Gastroesophageal sphincter (tissue), 4 donors: ENCODE data around the gene PIGS. TPM values are rescaled to one million over a fixed set of nuclear protein-coding genes. Genes with fewer than 3 reads are reported as not detected.

Experiments
- ATAC-seq: fragments of 150-250 bp; one replicate; pipeline ENCODE4 v1.9.1; 2016; ENCODE audit warnings: mild to moderate bottlenecking, moderate library complexity
- H3K27ac ChIP-seq, 4 donors: fragments of 200-600 bp; sonication (generic) in 3 of 4; 1 replicate in 3 of 4; 2 replicates in 1 of 4; pipeline ENCODE4 v1.5.1; 2016 to 2019
- H3K27me3 ChIP-seq: fragments of 200-600 bp; sonication (generic); one replicate; pipeline ENCODE4 v1.5.1; 2019
- H3K36me3 ChIP-seq, 2 donors: fragments of 200-600 bp; sonication (generic); one replicate each; pipeline ENCODE4 v1.5.1; 2019; ENCODE audit warnings: control low read depth in 1 of 2
- H3K4me1 ChIP-seq, 3 donors: fragments of 200-600 bp; sonication (generic); 1 replicate in 2 of 3; 2 replicates in 1 of 3; pipeline ENCODE4 v1.5.1; 2016 to 2019; ENCODE audit warnings: control low read depth in 2 of 3
- H3K4me3 ChIP-seq, 2 donors: fragments of 200-600 bp; sonication (generic); one replicate each; pipeline ENCODE4 v1.5.1; 2019; ENCODE audit warnings: mild to moderate bottlenecking in 1 of 2, moderate library complexity in 1 of 2
- H3K9me3 ChIP-seq, 3 donors: fragments of 200-600 bp; sonication (generic); one replicate each; pipeline ENCODE4 v1.5.1; 2017 to 2019; ENCODE audit warnings: control low read depth in 2 of 3
- EP300 ChIP-seq: sonication (generic); formaldehyde crosslinking; IDR thresholded peaks from one replicate; pipeline ENCODE4 v1.6.1; 2017; ENCODE audit warnings: antibody characterized with exemption, mild to moderate bottlenecking
- POLR2A ChIP-seq, 2 donors: fragments of 450-650 bp; IDR thresholded peaks; one replicate each; pipeline ENCODE4 v1.6.1; 2017; ENCODE audit warnings: antibody characterized with exemption in 2 of 2, mild to moderate bottlenecking in 2 of 2, moderate library complexity in 1 of 2
- POLR2AphosphoS5 ChIP-seq: sonication (generic); formaldehyde crosslinking; IDR thresholded peaks from one replicate; pipeline ENCODE4 v1.6.1; 2017; ENCODE audit warnings: antibody characterized with exemption
- WGBS, 2 donors: methylation state at CpG; one replicate each; pipeline ENCODE4 v1.1.5; 2018; ENCODE audit warnings: low coverage in 1 of 2; 5-methylcytosine and 5-hydroxymethylcytosine counted together
- total RNA-seq, 4 donors: library from RNA; depleted of rRNA; stranded (reverse); fragments of >200 nt; gene quantifications; one replicate each; pipeline ENCODE4 v1.1.0, GENCODE V29; 2016
- TF ChIP-seq, protein P1 (sequence below), 4 experiments: fragments of 200-600 bp in 2 of 4; fragments of 450-650 bp in 2 of 4; sonication (generic) in 1 of 4; IDR thresholded peaks; one replicate each; pipeline ENCODE4 v1.5.1; 2017 to 2019; ENCODE audit warnings: antibody characterized with exemption in 4 of 4, mild to moderate bottlenecking in 2 of 4, moderate library complexity in 2 of 4

PIGS gene
- total RNA-seq, 4 donors from 2014 or later: 40.8 to 90.4 (median 64.5) TPM

DNA sequence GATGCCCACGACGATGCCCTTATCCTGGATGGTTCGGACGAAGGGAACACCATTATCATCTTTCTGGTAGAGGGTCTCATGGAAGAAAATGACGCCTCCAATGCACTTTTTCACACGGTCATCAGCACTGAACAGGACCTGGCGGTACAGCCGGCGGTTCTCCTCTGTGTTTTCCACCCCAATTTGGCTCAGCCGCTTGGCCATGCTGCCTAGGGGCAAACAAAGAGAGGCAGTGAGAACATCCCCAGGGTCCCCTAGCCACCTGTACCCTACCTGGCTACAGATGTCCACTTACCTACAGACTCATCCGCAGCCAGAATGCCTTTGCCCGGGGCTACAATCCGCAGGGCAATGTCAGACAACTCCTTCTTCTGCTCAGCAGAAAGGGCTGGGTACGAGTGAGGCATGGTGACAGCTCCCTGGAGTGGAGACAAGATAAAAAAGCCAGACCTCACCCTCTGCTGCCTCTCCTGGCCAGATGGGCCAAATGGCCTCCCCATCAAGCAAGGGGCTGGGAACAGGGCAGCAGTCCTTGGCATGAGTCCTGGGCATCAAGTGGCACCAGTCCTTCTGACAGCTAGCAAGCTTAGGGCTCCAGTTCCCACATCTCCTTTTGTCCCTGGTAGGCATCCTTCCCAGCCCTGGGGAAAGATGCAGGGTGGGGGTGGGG lies 3.9 kb upstream of the PIGS start:
- no CpG with 5 or more reads among the region's 14 CpGs for WGBS, 2 donors
- H3K27ac ChIP-seq: no peak overlapping the region
- ATAC-seq: no peak
- H3K4me3 ChIP-seq: no peak overlapping the region
- TF ChIP-seq POLR2A (IDR thresholded peaks at IDR 0.05): no peak
- TF ChIP-seq POLR2AphosphoS5: no peak
- TF ChIP-seq, protein P1, sequence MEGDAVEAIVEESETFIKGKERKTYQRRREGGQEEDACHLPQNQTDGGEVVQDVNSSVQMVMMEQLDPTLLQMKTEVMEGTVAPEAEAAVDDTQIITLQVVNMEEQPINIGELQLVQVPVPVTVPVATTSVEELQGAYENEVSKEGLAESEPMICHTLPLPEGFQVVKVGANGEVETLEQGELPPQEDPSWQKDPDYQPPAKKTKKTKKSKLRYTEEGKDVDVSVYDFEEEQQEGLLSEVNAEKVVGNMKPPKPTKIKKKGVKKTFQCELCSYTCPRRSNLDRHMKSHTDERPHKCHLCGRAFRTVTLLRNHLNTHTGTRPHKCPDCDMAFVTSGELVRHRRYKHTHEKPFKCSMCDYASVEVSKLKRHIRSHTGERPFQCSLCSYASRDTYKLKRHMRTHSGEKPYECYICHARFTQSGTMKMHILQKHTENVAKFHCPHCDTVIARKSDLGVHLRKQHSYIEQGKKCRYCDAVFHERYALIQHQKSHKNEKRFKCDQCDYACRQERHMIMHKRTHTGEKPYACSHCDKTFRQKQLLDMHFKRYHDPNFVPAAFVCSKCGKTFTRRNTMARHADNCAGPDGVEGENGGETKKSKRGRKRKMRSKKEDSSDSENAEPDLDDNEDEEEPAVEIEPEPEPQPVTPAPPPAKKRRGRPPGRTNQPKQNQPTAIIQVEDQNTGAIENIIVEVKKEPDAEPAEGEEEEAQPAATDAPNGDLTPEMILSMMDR (IDR thresholded peaks at IDR 0.05): no peak
- no peak for TF ChIP-seq EP300
- peaks cover 0 to 5% of the 10 kb centered on the region in 2 donors for H3K36me3 ChIP-seq
- no peaks in the 10 kb centered on the region for H3K27me3 ChIP-seq
- H3K9me3 ChIP-seq: no peaks in the 10 kb centered on the region
- H3K4me1 ChIP-seq: peaks cover 0 to 38% (median 14%) of the 10 kb centered on the region in 3 donors

DNA sequence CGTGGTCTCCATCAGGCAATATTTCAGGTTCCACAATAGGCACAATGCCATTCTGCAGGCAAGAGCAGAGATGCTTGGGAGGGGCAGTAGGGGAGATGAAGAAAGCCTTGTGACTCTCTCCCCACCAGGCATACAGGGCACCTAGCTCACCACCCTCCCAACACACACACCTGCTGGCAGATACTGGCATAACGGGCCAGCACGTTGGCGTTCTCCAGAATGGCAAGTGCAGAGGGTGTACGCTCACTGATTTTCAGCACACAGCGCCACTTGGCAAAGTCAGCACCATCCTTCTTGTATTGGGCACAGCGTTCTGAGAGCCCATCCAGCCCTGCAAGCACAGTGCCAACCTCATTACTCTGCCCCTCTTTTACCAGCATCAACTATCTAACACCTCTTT lies 3.2 kb upstream of the PIGS start:
- Histone ChIP-seq H3K36me3 (peaks cover 0 to 5% of the 10 kb centered on the region in 2 donors), H3K27ac (no peak overlapping the region), H3K4me1 (peaks cover 0 to 46% (median 17%) of the 10 kb centered on the region in 3 donors), H3K9me3 (no peaks in the 10 kb centered on the region), H3K4me3 (no peak overlapping the region), H3K27me3 (no peaks in the 10 kb centered on the region)
- 88 to 100% methylated on average over 3 to 6 of the region's 7 CpGs for WGBS, 2 donors
- TF ChIP-seq, protein P1 (IDR thresholded peaks at IDR 0.05): no peak
- TF ChIP-seq POLR2AphosphoS5 (no peak), EP300 (no peak), POLR2A (IDR thresholded peaks at IDR 0.05) (no peak)
- no peak for ATAC-seq

DNA sequence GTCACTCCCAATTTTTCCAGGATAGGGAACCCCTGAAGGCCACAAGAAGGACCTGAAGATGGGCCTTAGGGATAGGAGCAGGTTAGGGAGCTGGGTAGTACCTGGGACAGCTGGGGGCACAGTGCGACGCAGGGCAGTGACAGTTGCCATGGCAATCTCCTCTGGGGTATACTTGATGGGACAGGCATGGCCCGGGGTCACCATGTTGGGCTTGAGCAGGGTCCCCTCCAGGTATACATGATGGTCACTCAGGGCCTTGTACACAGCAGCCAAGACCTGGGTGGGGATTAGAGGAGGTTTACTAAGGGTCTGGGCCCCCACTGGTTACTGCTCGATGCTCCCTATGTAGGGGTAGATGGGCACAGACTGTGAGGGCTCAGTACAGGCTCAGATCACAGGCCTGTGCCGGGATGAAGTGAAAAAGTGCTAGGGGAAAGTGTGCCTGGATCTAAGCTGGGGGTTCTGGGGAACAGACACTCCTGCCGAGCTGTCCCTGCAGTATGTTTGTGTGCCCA lies 2.7 kb upstream of the PIGS start:
- WGBS, 2 donors: 94 to 95% methylated on average over 4 of the region's 6 CpGs
- Histone ChIP-seq H3K27me3 (no peaks in the 10 kb centered on the region), H3K4me3 (no peak overlapping the region), H3K27ac (no peak overlapping the region), H3K36me3 (peaks cover 0 to 5% of the 10 kb centered on the region in 2 donors), H3K4me1 (peaks cover 0 to 51% (median 17%) of the 10 kb centered on the region in 3 donors), H3K9me3 (no peaks in the 10 kb centered on the region)
- TF ChIP-seq, protein P1 (IDR thresholded peaks at IDR 0.05): no peak
- TF ChIP-seq POLR2AphosphoS5 (no peak), POLR2A (IDR thresholded peaks at IDR 0.05) (no peak), EP300 (no peak)
- no peak for ATAC-seq

DNA sequence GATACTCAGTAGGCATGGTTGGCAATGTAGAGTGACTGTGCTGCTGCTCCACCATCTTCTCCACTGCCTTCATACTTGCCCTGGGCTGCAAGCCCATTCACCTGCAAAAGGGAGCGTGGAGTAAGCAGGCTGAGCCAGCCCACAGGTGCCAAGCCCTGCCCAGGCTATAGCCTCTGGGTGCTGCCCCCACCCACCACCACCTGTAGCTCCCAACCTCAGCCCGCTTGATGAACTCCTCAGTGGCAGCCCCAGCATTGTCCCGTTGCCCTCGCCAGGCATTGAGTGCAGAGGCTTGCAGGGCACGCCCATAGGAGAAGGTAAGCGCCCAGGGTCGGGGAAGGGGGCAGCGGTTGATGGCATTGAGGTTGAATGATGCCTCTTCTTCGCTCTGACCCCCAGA lies 2.2 kb upstream of the PIGS start:
- no peak for ATAC-seq
- H3K4me1 ChIP-seq: peaks cover 0 to 52% (median 17%) of the 10 kb centered on the region in 3 donors
- no peaks in the 10 kb centered on the region for H3K27me3 ChIP-seq
- H3K4me3 ChIP-seq: no peak overlapping the region
- TF ChIP-seq POLR2A (IDR thresholded peaks at IDR 0.05) (no peak), POLR2AphosphoS5 (no peak)
- TF ChIP-seq, protein P1 (IDR thresholded peaks at IDR 0.05): no peak
- H3K9me3 ChIP-seq: no peaks in the 10 kb centered on the region
- peaks cover 0 to 5% of the 10 kb centered on the region in 2 donors for H3K36me3 ChIP-seq
- 100% methylated on average over 1 of the region's 9 CpGs; no CpG with 5 or more reads in 1 of the 2 donors for WGBS, 2 donors
- no peak overlapping the region for H3K27ac ChIP-seq

DNA sequence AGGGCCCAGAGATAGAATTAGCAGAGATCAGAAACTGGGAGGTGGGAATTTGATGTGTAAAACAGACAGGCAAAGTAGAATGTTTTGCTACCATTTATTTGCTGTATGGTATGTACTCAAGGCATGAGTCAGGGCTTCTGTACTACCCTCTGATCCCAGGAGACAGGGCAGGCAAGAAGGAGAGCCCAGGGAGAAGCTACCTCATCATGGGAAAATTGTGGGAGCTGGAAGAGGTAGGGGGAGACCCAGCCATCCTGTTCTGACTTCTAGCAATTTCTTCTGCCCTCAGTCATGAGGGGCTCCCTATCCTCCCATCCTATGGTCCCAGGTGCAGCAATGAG lies 1.7 kb upstream of the PIGS start:
- ATAC-seq: no peak
- Histone ChIP-seq H3K27me3 (no peaks in the 10 kb centered on the region), H3K36me3 (peaks cover 0 to 5% of the 10 kb centered on the region in 2 donors), H3K9me3 (no peaks in the 10 kb centered on the region), H3K4me1 (peaks cover 0 to 56% (median 17%) of the 10 kb centered on the region in 3 donors), H3K27ac (no peak overlapping the region), H3K4me3 (no peak overlapping the region)
- TF ChIP-seq EP300 (no peak), POLR2A (IDR thresholded peaks at IDR 0.05) (no peak), POLR2AphosphoS5 (no peak)
- TF ChIP-seq, protein P1 (IDR thresholded peaks at IDR 0.05): no peak
